Measurements from ENCODE around the gene MIA.

DNA sequence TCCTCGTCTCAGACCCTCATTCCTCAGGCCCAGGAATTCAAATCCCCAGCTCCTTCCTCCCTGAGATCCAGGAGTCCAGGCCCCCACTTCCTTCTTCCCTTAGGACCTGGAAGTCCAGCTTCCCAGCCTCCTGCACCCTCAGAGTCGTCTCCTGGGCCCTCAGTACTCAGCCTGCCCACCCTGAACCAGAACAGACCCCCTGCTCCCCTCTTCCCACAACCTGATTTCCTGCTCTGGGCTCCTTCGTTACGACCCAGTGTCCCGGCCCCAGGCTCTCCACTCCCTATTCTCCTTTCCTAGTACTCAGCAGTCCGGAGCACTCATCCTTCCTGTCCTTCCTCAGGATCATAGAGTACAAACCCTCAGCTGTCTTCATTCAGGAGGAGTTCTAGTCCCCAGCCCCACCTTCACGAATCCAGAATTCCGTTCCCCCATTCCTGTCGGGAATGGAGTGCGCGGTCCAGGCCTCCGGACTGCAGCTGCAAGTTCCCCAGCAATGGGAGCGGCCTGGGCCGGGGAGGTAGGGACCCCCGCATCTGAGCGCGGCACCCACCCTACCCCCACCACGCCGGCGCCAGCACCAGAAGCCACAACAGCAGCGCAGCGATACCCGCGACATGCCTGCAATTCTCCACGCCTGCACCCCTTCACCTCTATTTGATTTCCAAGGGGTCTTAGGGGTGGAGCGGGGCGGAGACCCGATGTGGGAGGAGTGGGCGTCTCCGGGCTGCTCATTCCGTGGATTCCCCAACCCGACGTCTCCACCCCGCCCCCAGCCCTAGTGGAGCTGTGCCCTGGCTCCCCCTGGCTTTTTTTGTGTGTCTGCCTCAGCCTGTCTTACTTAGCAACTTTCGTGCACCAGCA lies 36.4 kb downstream of the MIA start:
- TF ChIP-seq, protein P1, sequence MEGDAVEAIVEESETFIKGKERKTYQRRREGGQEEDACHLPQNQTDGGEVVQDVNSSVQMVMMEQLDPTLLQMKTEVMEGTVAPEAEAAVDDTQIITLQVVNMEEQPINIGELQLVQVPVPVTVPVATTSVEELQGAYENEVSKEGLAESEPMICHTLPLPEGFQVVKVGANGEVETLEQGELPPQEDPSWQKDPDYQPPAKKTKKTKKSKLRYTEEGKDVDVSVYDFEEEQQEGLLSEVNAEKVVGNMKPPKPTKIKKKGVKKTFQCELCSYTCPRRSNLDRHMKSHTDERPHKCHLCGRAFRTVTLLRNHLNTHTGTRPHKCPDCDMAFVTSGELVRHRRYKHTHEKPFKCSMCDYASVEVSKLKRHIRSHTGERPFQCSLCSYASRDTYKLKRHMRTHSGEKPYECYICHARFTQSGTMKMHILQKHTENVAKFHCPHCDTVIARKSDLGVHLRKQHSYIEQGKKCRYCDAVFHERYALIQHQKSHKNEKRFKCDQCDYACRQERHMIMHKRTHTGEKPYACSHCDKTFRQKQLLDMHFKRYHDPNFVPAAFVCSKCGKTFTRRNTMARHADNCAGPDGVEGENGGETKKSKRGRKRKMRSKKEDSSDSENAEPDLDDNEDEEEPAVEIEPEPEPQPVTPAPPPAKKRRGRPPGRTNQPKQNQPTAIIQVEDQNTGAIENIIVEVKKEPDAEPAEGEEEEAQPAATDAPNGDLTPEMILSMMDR (IDR thresholded peaks at IDR 0.05; ENCODE audit: low read length), result no peak
- no peak for TF ChIP-seq EZH2 (IDR thresholded peaks at IDR 0.05; ENCODE audit: borderline replicate concordance, low read length)

All from OCI-LY1 (cell line).